EH (cell line): Measurements from ENCODE around the gene CACNA2D3.

Experiments
- DNase-seq: peaks from one replicate; pipeline ENCODE4 v3.0.0-alpha.2; 2015; ENCODE audit warnings: low read depth

The CACNA2D3 gene

DNA sequence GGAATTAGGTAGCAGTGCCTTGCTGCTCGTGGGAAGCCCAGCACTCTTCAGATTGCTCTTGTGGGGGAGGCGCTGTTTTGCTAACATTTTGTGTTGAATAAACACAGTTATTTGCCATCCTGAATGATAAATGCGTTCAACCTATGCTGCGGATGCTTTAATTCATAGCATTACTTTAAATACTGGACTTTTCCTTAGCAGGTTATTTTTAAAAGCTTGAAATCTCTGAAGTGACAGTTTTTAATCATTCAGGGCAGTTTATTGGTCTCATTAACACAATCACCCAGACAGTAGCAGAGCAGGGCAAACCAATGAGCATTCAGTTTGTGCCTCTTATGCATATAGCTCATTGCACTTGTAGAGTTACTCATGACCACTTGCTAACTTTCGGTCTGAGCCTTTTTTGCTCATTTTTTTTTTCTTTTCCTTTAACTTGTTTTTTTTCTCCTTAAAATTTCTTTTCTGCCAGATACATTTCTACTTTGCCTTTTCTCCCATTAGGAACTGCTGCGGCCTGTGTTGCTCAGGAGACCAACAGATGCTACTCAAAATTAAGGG is 5.2 kb downstream of the CACNA2D3 start:
- no peak for DNase-seq

DNA sequence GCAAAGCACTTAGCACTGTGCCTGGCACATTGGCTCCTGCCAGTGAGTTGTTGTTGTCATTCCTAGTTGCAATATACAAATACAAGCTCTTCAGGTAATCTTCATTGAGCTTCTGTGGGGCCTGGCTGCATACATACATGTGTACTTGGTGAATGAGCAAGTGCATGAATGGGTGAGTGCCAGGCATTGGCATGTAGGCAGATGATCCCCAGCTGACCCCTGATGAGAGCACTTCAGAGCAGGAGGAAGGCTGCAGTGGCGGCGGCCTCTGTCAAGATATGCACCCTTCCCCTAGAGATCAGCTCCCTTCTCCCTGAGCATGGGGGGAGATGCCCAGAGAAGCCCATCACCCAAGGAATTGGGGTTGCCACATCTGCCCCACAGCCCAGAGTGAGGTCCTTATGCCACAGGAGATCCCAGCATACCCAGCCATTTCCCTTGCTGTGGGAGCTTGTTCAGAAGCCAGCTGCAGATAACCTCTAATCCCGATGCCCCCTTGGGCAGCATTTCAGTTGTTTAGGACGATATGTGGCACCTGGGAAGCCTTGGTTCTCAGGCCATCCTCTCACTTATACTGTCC is 8.8 kb downstream of the CACNA2D3 start:
- no peak for DNase-seq

GRCh38 chr3:54131890-54132289 is 9.5 kb downstream of the CACNA2D3 start:
- DNase-seq, result no peak

- DNase-seq, result no peak
Measured at GRCh38 chr3:54132685-54133084, 10.3 kb downstream of the CACNA2D3 start.

DNA sequence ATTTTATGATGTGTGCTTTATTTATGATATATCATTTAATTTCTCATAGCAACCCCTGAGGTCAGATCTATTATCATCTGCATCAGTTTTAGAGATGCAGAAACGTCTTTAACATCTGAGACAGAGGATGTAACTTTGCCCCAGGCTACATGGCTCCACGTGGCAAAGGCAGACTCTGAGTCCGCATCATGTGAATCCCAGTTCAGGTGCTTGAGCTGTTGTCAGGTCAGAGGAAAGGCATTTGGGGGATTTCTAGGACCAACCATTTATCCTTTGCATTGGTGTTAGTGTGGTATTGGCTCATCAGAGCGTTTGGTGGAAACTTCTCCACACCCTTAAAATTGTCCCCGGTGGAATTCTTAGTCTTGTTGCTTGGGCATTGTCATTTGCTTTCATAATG is 10.8 kb downstream of the CACNA2D3 start:
- DNase-seq, result no peak

- DNase-seq, result no peak
Measured at GRCh38 chr3:54134155-54134554, 11.8 kb downstream of the CACNA2D3 start.

GRCh38 chr3:54134713-54135112 is 12.4 kb downstream of the CACNA2D3 start:
- no peak for DNase-seq

DNA sequence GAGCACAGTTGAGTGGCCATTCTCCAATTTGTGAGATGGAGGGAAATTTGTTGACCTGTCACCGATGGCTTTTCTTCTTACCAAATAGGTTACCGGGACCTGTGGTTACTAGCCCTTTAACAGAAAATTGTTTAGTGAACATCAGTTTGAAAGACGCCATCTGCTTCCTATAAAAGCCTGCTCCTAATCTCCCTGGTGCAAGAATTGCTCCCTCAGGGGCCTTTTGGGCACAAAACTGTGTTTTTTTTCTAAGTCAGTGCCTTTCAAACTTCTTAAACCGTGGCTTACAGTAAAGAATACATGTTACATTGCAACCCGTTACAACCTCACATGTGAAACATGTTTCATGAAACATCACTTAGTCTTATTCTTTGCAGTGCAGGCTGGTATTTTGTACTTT is 15.0 kb downstream of the CACNA2D3 start:
- no peak for DNase-seq

DNA sequence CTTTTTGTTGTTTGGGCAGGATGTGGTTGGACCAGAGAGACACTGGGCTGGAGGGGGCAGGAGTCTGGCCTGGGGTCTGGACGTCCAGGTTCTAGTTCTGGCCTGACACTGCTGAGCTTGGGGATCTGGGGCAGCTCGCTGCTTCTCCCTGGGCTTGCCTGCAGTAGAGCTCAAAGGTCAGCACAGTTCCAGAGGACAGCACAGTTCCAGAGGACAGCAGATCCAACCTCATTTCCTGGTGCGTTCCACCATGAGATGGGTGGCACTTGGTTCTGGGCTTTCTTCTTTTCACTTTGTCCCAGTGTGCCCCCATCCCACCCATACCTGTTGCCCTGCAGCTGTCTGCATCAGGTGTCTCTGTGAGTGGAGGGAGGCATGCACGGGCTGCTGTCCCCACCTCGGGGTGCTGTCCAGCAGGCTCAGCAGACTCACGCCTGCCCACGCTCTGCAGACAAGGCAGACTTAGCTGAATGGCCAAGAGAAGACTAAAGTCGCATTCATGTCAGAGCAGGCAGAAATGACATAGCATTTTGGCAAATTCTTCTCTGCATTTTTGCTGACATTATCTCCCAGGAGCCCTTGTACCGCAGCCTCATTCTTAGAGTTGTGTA is 16.7 kb downstream of the CACNA2D3 start:
- no peak for DNase-seq

DNA sequence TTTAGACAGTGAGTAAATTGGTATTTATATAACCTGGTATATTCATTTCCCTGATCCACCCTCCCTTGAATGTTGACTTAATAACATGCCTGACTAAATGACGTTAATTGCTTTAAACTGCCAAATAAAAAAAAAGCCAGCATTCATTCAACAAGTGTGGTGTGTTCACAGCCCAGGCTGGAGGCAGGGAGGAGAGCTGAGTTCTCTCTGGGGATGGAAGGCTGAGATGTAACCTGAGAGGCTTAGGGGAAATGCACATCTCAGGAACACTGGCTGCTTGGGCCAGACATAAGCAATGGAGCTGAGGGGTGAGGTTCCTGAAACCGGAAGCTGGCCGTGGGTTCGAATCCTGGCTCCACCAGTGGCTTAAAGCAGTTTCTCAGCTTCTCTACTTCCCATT is 17.3 kb downstream of the CACNA2D3 start:
- no peak for DNase-seq

GRCh38 chr3:54144284-54144683 is 21.9 kb downstream of the CACNA2D3 start:
- DNase-seq, result no peak

GRCh38 chr3:54146506-54147239 is 24.3 kb downstream of the CACNA2D3 start:
- peak; percentile 11 for DNase-seq

GRCh38 chr3:54150864-54151467 is 28.6 kb downstream of the CACNA2D3 start:
- no peak for DNase-seq

GRCh38 chr3:54153477-54153876 is 31.1 kb downstream of the CACNA2D3 start:
- DNase-seq, result no peak

GRCh38 chr3:54157860-54158259 is 35.5 kb downstream of the CACNA2D3 start:
- DNase-seq, result no peak

DNA sequence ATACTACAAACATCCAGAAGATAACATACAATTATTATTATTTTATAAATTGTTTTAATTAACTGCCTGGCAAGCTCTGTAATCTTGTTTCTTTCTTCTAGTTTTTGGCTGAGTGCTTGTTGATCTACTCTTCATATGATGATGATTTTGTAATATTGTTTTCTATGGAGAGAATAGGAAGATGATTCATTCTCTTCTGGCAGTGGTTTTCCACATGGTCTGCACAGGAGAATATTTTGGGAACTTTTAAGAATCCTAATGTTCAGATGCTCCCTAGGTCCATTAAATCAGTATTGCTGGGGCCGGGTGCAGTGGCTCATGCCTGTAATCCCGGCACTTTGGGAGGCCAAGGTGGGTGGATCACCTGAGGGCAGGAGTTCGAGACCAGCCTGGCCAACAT is 37.6 kb downstream of the CACNA2D3 start:
- no peak for DNase-seq

- no peak for DNase-seq
Measured at GRCh38 chr3:54163441-54163840, 41.1 kb downstream of the CACNA2D3 start.

- no peak for DNase-seq
Measured at GRCh38 chr3:54164192-54164975, 42.0 kb downstream of the CACNA2D3 start.

DNA sequence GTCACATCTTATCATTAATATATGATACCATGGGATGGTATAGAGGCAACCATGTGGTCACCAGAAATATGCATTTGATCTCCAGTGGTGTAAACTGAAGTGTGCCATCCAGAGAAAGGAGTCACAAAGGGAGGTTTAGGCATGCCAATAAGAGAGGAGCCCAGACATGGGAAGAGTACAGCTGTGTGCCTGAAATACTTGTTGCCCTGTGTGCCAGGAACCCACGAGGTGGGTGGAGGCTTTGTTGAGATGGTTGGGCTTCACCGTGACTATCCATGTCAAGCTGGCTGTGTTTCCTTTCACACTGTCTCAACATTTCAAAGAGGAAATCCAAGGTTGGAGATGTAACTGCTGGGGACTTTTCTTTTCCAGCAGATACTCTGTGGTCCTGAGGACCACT is 43.5 kb downstream of the CACNA2D3 start:
- DNase-seq, result no peak

DNA sequence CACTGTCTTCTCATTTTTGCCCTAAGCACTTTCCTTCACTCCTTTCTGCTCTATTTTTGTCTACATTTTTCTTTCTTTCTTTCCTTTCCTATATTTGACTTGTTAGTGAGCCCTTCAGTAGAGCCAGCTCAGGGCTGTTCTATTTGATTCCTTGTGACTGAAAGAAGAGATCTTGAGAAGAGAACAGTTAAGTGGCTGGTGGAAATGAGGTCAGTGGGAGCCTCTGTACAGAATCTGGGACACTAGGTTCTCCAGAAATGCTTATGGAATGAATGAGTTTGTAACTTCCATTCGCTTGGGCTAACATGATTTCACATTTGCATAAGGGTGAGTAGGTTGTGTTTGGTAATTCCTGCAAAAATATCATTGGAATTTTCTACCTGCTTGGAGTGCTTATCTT is 45.6 kb downstream of the CACNA2D3 start:
- DNase-seq, result no peak

GRCh38 chr3:54168451-54168850 is 46.1 kb downstream of the CACNA2D3 start:
- no peak for DNase-seq

- no peak for DNase-seq
Measured at GRCh38 chr3:54169524-54169923, 47.2 kb downstream of the CACNA2D3 start.
